Renal pelvis (tissue), 3 donors: ENCODE measurements around the gene SRSF1. TPM values are rescaled to one million over a fixed set of nuclear protein-coding genes. Genes with fewer than 3 reads are reported as not detected.

Source experiments
- polyA plus RNA-seq, 3 donors: library from polyadenylated mRNA; unstranded; fragments of 120-200 nt; gene quantifications; one replicate each; pipeline ENCODE4 v1.2.1, GENCODE V29; 2013; ENCODE audit not compliant: insufficient read length in 3 of 3

SRSF1 gene
- polyA plus RNA-seq, 3 donors: 331 to 382 (median 358) TPM

Other genes starting within 250 kb of the SRSF1 start
- gene MRPS23, start 157.2 kb downstream of the SRSF1 start, polyA plus RNA-seq: 10 to 100 TPM; 61.7 to 67.2 (median 65.3) TPM
- 10 to 100 TPM; 45.1 to 51.0 (median 46.2) TPM for gene CUEDC1, start 51.8 kb downstream of the SRSF1 start, polyA plus RNA-seq
- 100 to 1,000 TPM in 2 of 3 donors, 10 to 100 TPM in 1; 98.6 to 106 (median 103) TPM for gene VEZF1, start 19.0 kb downstream of the SRSF1 start, polyA plus RNA-seq
- 10 to 100 TPM; 75.6 to 84.9 (median 77.8) TPM for gene DYNLL2, start 76.2 kb upstream of the SRSF1 start, polyA plus RNA-seq
- gene OR4D1, start 141.1 kb upstream of the SRSF1 start, polyA plus RNA-seq: under 1 TPM; 0.03 to 0.04 (median 0.04) TPM
- gene OR4D2, start 159.7 kb upstream of the SRSF1 start, polyA plus RNA-seq: not detected
- 1 to 10 TPM in 1 of 3 donors, under 1 TPM in 2; 0.75 to 1.3 (median 0.83) TPM for gene EPX, start 185.5 kb upstream of the SRSF1 start, polyA plus RNA-seq
- 10 to 100 TPM; 37.0 to 63.1 (median 55.2) TPM for gene MKS1, start 212.0 kb upstream of the SRSF1 start, polyA plus RNA-seq
- gene LPO, start 231.3 kb upstream of the SRSF1 start, polyA plus RNA-seq: under 1 TPM; 0.04 to 0.13 (median 0.09) TPM